Activated effector memory CD4-positive, alpha-beta T cell treated with anti-CD3 and anti-CD28 coated beads, Interleukin-2, amount 50 U/mL, for 16 hours (primary cell): ENCODE measurements around the gene ETFB.
"Not testable (repeated sequence)": the region's sequence is repeated elsewhere in the genome, so short reads cannot be mapped to it uniquely, and the experiment has no call there.

Experiments
- DNase-seq: peaks from one replicate; pipeline ENCODE4 v3.0.0-alpha.2; 2020

Gene ETFB

GRCh38 chr19:51365965-51366388 lies at the start of gene ETFB:
ETFB (minus strand) TSS chr19:51366388; CDS start chr19:51366326, 62 bp downstream.
- no peak for DNase-seq

DNA sequence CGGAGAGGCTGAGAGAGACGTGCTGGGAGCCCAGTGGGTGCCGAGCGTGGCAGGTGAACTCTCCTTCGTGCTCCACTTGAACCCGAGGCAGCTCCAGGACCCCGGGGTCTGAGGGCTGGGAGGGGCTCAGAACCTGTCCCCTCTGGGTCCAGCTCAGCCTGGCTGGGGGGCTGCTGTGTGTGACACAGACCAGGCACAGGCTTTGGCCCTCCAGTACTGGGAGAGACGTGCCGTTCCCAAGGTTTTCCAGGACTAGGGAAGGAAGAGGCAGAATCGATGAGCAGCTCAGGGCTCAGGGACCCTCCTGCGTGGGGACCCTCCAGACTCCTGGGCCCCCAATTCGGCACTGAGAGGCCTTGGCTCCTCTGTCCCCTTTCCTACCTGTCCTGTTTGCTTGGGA lies 49.0 kb upstream of the ETFB start:
- DNase-seq = no peak

- DNase-seq = no peak
Observed at GRCh38 chr19:51410950-51411748, 45.0 kb upstream of the ETFB start.

DNA sequence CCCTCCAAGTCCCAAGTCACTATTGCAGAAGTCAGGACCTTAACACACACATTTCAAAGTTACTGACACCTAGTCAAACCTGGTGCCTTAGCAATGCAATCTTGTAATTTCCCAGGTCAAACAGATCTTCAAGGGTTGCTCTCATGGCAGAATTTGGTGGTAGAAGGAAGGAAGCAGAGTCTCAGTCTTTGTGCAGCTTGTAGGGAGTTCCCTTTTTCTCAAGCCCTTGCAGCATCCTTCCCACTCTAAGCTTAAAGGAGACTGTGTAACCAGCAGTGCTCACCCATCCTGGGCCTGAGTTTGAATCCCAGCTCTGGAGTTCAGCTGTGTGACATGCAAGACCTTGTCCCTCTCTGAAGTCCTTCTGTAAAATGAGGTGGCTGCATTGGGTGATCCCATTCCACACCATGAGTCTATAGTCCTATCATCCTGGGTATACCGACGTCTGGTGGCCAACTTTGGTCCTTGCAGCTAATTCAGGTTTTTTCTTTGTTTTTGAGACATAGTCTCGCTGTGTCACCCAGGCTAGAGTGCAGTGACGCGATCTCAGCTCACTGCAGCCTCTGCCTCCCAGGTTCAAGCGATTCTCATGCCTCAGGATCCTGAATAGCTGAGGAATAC lies 41.4 kb upstream of the ETFB start:
- DNase-seq = peak; percentile 69

DNA sequence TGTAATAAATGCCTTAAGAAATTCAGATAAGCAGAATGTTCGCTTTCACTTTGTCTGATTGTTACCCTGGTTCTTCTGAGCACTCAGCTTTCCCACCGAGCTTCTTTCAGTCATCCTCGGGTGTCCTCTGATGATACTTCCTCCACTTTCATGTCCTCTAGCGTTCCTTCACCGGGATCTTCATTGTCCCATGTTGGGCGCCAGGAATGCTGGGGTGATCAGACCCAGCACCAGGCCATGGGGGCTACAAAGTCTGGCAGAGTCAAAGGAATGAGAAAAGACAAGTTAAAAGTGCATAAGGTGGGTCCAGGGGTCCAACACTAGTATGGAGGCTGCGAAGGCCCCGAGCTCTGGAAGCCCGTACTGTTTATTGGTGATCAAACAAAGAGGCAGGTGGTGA lies 35.9 kb upstream of the ETFB start:
- DNase-seq = no peak

DNA sequence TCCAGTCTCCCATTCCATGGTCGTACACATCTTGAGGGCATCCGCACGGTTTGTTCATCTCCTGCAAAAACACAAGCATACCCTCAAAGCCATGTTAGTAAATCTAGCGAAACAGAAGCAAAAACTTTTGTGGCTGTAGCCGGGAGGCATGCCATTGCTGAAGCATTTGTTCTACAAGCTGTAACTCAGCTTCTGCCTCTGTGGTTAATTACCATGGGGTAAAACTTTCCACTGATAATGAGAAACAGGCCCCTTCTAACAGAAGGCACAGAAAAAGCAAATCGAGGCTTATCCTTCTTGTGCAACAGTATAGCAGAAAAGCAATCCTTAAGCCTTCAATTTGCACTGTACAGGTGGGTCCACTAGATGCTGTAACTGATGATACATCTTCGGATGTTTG lies 33.7 kb upstream of the ETFB start:
- DNase-seq = not testable (repeated sequence)

DNA sequence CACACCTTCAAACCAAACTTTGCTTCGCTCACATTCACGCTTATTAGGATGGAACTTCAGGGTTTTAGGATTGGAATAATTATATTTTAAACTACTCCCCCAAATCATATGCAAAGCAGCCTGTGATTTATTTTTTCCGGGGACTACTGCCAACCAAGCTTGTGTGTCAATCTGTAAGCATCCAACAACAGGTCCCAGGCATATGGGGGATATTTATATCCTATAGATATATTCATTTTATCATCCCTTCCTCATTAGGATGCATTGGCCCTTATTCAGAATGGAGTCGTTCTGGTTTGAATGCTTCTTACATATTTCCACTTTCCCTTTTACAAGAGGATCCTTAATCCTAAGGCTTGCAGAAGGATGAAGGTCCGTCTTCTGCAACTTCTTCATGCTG lies 33.0 kb upstream of the ETFB start:
- no peak for DNase-seq

GRCh38 chr19:51398096-51398704 lies 32.0 kb upstream of the ETFB start:
- no peak for DNase-seq

GRCh38 chr19:51397453-51397852 lies 31.3 kb upstream of the ETFB start:
- not testable (repeated sequence) for DNase-seq

- no peak for DNase-seq
Observed at GRCh38 chr19:51396175-51396574, 30.0 kb upstream of the ETFB start.

- peak; percentile 95 for DNase-seq
Observed at GRCh38 chr19:51394050-51394836, 28.1 kb upstream of the ETFB start.

DNA sequence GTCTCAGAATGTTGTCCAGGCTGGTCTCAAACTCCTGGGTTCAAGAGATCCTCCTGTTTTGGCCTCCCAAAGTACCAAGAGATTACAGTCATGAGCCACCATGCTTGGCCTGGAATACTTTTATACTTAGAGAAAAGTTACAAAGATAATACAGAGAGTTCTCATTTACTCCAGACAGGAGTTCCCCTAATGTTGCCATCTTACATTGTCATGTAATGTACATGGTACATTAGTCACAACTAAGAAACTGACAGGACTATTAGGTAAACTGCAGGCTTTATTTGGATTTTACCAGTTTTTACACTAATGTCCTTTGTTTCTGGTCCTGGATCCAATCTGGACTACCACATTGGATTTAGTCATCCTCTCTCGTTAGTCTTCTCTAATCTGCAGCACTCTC lies 26.5 kb upstream of the ETFB start:
- DNase-seq = no peak

- DNase-seq = no peak
Observed at GRCh38 chr19:51391073-51391611, 25.0 kb upstream of the ETFB start.

DNA sequence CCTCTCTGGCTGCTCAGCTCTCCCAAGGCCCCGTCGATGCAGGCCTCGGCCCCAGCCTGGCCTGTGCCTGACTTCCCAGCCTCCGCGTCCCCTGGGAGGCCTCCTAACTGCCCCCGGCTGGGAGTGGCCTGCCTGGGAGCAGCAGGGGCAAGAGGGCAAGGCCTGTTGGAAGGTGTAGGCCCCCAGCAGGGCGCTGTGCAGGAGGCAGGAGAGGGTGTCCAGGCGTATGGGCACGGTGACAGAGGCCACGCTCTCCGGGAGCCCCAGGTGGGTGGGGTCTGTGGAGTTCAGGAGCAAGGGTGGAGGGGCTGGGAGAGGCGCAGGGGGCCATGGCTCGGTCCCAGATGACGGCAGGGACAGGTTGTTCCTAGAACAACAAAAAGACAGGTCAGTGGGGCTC lies 23.0 kb upstream of the ETFB start:
- DNase-seq = no peak

GRCh38 chr19:51387924-51388389 lies 21.8 kb upstream of the ETFB start, which contains the start of gene LIM2:
LIM2 (minus strand) TSS chr19:51387974; CDS start chr19:51387443, 531 bp downstream.
- no peak for DNase-seq

DNA sequence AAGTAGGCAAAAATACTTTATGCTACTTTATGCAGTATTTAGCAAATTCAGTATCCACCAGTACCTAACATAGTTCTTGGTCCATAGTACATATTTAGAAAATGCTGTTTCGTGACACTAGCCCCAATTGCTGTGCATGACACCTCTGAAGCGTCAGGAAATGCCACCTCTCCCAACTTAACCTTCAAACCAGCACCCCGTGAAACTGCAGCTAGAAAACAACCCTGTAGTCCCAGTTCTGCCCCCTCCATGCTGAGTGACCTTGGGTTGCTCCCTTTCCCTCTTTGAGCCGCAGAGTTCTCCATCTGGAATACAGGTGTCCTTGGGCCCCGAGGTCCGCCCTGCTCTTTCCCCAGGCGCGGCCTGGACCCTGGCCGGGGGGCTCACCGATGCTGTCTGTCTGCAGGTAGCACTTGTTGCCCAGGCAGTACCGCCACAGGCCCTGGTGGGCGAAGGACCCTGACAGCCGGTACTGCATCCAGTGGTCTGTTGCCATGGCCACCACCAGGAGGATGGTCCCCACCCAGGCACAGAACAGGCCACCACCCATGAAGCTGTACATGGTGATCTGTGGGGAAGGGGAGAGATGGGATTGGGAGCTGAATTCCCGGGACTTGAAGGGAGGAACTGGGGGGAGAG lies 20.8 kb upstream of the ETFB start:
- DNase-seq = no peak

- DNase-seq = no peak
Observed at GRCh38 chr19:51382004-51382403, 15.8 kb upstream of the ETFB start.

DNA sequence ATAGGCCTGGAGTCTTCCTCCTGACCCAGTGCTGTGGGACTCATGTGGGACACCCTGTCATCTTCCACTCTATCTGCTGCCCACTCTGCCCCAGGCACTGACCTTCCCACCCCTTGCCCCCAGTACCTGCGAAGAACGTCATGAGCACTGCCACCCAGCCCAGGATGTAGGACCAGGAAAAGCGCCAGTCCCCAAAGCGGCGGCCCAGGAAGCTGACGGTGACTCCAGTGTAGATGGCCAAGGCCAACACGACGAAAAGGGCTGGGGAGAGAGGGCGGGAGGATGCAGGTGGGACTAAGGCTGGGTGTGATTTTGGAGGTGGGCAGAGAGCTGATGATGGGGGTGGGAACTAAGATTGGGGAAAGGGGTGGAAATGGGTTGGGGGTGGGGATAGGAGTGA lies 14.2 kb upstream of the ETFB start:
- DNase-seq = no peak

- no peak for DNase-seq
Observed at GRCh38 chr19:51377422-51377821, 11.2 kb upstream of the ETFB start.

GRCh38 chr19:51375504-51376221 lies 9.5 kb upstream of the ETFB start:
- DNase-seq = no peak
